GM19043 (cell line): ENCODE data around the gene F7.
"Not testable (repeated sequence)": the region's sequence is repeated elsewhere in the genome, so short reads cannot be mapped to it uniquely, and the experiment has no call there.

Experiments used
- ATAC-seq: cut with Tn5 transposase; IDR thresholded peaks from one replicate; pipeline ENCODE4 v1.9.1; 2021; ENCODE audit warnings: low read depth; ENCODE audit not compliant: unreplicated experiment

Gene F7

DNA sequence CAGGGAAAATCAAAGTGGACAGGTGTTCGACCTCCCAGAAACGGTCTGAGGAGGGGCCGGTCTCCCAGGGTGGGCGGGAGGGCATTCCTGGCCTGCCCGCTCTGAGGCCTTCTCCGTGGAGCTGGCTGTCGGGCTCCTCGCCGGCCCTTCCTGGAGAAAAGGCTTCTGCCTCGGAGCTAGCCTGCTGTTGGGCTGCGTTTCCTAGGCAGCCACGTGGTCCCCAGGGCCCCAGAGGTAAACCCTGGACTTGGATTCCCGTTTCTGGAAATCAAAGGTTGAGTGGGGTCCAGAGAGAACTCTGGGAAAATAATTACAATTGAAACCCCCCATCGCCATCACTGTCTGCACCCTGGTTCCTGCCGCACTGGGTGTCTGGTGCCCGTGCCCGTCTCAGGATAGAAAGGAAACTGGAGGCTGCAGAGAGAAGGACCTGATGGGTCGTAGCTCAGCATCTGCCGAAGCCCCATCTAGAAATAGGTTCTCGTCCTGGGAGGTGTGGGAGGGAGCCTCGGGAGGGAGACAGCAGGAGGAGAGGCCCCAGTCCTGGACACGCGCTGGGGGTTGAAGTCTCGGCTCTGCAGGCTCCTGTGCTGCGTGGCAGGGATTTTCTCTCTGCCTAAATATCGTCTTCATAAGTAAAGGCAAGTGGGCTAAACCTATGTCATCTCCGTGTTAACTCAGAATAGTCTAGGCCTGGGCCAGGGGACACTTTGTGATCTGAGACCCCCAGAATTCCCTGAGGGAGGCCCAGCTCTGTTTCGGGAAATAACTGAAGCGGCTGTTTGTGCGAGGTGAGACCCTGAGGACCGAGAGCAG is 45.2 kb downstream of the F7 start:
- no peak for ATAC-seq

DNA sequence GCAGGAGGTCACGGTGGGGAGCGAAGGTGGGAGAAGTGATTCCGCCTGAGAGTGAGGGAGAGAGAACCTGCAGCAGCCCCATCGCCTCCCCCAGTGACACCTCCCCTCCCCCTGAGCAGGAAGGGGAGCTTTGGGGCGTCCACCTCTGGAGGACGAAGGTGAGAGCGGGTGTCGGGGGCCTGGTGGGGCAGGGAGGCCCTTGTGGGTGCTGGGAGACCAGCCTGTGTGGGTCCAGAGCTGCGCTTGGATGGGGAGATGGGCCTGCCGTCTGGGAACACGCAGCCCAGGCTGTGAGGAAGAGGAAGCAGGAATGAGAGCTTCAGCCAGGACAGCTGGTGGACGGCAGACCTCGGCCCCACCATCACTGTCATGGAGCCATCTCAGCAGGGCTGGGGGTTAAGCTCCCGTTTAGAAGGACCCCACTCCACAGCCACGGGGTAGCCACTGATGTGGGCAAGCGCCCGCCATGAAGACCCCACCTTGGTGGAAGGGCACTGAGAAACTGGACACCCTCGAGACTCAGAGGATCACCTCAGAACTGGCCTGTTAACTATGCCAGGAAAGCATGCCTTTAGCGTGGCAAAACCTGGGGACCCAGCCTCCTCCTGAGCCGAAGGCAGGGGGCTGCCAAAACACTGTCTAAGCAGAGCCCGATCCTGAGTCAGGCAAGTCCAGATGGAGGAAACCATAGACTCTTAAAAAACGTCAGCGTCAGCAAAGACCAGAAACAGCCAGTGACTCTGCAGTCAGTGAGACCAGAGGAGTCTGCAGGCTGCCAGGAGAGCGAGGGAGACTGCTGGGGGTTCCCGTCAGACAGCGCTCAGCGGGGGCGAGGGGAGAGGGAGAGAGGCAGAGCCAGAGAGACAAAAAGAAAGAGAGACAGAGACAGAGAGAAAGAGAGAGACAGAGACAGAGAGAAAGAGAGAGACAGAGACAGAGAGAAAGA is 46.4 kb downstream of the F7 start:
- ATAC-seq: no peak

DNA sequence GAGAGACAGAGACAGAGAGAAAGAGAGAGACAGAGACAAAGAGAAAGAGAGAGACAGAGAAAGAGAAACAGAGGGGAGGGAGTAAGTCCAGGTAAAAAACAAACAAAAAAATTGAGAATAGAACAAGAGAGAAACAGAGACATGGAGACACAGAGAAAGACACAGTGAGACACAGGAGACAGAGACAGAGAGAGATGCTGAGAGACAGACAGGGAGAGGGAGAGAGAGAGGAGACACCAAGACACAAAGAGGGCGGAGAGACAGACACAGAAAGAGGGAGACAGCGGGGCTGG is 47.0 kb downstream of the F7 start:
- no peak for ATAC-seq

DNA sequence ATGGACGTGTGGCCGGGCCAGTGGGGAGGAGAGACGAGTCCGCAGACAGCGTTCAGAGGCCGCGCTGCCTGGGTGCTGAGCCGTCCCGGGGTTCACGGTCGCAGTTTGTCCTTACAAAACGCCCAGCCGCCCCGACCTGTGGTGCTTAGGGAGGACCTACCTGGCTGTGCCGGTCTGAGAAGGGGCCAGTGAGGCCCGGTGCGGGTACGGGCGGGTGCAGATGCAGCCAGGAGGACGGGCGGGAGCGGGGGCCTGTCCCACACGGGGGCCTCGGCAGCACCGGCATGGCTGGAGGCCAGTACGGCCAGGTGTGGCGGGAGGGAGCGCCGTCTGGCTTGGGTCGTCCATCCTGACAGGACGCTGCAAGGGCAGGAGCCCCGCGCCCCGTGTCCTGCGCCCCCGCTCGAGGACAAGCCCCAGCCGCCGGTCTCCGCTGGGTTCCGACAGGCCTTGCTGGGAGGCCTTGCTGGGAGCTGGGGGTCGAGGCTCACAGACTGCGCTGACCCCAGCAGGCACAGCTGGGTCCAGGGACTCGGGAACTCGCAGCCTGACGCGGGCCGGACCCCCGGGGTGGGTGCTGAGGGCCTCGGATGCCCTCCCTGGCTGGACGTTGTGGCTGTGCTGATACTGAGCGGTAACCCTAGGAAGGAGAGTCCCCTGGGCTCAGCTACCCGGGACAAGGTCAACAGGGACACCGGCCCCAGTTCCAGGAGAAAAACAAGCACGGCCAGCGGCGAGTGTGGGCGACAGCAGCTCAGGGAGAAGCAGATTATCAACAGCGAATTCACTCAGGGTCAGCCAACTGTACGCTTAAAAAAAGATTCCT is 47.6 kb downstream of the F7 start:
- no peak for ATAC-seq

DNA sequence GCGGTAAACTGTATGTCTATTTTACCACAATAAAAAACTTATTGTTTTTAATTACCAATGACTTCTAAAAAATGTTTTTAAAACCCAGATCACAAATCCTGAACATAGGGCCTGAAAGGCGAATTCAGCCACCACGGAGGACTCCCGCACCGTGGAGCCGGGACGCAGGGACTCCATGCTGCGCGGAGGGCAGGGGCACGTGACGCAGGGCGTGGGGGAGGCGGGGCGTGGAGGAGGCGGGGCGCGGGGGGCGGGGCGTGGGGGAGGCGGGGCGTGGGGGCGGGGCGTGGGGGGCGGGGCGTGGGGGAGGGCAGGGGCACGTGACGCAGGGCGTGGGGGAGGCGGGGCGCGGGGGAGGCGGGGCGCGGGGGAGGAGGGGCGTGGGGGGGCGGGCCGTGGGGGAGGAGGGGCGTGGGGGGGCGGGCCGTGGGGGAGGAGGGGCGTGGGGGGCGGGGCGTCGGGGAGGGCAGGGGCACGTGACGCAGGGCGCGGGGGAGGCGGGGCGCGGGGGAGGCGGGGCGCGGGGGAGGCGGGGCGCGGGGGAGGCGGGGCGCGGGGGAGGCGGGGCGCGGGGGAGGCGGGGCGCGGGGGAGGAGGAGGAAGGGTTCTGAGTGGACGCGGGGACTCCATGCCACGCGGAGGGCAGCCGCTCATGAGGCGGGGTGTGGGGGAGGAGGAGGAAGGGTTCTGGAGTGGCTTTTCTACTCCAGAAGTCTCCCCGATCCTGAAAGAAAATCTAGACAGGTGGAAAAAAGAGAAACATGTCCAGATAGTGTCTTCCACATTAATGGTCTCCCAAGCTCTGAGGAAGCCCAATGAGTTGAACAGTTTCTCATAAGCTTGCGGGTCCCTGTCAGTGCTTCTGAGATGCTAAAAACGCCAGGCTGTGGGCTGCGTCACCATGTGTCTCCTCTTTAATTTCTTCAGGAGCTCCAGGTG is 48.5 kb downstream of the F7 start:
- no peak for ATAC-seq

DNA sequence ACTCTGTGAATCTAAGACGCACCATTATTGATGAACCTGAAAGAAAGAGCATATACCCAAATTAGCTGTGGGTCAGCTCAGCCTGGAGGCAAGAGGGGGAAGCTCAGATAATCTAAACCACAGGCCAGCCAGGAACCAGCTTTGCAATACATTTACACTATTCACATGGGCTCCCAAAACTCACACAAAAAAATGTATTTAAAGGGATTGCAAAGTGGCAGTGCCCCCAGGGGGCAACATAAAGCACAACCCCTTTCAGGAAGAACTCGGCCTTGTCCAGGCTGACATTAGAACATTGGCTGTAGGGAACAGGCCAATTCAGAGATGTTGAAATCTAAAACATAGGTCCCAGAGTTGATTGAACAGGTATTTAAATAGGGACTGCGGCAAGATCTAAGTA is 49.6 kb downstream of the F7 start:
- ATAC-seq: no peak

DNA sequence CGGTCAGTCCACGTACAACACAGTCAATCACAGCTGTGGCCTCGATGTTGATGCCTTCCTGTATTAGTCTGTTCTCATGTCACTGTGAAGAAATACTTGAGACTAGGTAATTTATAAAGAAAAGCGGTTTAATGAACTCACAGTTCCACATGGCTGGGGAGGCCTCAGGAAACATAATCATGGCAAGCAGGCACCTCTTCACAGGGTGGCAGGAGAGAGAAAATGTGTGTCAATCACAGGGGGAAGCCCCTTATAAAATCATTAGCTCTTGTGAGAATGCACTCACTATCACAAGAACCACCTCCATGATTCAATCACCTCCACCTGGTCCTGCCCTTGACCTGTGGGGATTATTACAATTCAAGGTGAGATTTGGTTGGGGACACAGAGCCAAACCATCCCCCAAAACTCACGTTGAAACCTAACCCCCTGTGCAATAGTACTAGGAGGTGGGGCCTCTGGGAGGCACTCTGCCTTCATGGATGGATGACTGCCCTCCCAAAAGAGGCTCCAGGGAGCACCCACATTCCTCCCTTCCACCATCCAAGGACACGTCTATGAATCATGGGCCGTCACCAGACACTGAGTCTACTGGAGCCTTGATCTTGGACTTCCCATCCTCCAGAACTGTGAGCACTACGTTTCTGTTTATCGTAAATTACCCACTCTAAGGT is 50.5 kb downstream of the F7 start:
- no peak for ATAC-seq

DNA sequence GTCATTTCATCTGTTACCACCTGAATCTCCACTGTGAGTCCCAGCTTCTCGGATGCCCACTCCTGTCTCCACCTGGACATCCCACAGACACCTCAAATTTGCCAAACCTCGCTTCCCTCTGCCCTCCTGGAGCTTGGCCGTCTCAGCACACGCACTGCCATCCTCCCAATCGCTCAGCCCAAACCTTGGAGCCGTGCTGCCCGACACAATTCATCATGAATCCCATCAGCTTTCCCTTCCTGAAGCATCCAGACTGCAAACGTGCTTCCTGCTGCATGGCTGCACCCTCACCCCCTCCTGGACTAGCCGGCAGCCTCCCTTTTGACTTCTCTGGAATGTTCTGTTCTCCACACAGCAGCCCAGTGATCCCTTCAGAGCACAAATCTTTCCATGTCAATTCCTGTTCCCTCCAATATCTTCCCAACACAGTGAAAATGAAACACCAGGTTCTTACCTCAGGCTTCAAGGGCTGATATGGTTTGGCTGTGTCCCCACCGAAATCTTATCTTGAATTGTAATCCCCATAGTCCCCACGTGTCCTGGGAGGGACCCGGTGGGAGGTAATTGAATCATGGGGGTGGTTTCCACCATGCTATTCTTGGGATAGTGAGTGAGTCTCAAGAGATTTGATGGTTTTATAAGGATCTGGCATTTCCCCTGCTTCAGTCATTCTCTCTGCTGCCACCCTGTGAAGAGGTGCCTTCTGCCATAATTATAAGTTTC is 51.8 kb downstream of the F7 start:
- no peak for ATAC-seq

DNA sequence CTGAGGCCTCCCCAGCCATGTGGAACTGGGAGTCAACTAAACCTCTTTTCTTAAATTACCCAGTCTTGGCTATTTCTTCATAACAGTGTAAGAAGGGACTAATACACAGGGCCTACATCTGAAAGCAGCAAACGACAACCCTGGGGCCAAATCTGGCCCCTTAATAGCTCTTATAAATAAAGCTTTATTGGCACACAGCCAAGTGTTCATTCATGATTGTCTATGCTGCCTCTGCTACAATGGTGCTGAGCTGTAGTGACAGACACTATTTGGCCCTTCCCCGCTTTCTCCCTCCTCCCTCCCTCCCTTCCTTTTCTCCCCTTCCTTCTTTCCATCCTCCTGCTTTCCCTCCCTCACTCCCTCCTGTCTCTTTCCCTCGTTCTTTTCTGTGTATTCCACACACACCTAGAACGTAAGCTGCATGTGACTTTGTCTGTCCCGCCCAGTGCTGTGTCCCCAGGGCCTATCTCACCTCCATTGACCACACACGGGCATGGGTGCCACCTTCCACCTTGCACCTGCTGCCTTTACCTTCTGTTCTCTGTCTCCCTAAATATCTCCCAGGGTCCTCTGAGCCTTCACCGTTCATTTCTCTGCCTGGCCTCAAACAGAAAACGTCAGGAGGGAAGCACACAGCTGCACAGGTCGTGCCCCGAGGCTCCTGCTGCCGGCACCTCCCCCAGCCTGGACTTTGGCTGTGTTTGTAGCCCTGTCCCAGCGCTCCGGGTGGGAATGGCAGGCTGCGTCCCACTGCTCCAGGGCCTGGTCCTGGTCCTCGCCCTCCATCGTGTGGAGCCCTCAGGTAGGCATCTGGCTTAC is 52.5 kb downstream of the F7 start, which contains the start of gene PROZ:
PROZ (plus strand) TSS at position 720 of the 819 bp plus-strand sequence; CDS start at position 733, 13 bp downstream.
- ATAC-seq: no peak

DNA sequence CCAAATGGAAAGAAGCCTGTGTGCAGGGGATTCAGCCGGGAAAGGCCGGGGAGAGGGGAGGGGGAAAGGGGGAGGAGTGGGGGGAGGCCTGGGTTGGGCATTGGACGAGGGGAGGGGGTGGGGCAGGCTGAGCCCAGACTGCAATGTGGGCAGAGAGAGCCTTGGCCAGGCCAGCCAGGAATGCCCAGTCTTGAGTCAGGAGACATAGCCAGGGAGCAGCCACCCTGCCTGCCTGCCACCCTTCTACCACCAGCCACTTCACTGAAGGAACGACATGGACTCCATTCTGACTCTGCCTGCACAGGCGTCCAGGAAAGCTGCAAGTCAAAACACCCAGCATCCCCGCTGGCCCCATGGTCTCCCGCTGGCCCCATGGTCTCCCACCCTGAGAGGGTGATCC is 53.4 kb downstream of the F7 start:
- ATAC-seq: no peak

DNA sequence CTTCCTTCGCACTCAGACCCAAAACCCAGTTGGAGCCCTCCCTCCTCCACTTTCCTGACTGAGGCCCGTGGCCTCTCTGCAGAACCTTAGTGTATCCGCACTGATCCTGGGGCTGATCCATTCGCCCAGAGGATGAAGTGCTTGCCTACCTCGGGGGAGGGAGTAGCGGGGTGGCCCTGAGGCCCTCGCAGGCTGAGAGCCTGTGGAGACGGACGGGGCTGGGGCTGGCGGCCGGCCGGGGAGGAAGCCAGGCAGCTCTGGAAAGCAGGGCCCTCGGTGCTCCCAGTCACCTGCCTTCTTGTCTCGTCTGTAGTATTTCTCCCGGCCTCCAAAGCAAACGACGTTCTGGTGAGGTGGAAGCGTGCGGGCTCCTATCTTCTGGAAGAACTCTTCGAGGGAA is 54.1 kb downstream of the F7 start:
- no peak for ATAC-seq

DNA sequence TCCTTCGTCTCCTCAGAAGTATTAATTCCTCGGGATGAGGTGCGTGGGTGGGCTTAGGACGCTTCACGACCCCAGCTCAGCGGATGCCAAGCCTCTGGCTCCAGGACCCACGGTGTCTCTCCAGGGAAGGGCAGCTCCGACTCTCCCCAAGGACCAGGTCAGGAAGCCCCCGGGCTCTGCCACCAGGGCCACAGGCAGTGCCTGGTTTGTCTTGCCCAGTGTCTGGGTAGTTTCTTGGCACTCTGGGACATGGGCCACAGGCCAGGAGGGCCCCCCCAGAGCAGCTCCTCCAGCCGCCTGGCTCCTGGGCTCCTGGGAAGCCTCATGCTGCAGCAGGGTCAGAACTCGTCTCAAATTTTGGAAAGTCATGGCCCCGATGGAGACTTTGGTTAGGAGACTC is 55.4 kb downstream of the F7 start:
- no peak for ATAC-seq

DNA sequence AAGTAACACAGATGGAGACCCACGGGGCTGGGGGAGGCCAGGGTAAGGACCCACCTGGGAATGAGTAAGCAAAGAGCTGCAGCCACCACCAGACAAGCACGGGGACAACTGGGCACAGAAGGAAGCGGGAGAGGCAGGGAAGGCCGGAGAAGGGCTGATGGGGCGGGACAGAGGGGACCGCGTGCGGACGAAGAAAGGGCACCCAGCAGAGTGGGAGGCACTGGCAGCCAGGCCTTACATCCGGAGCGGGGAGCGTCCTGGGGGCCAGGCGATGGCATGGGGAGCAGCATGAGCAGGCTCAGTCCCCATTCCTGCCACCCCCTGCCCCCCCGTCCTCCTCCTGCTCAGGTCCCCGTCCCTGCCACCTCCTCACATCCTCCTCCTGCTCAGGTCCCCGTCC is 55.8 kb downstream of the F7 start:
- ATAC-seq: no peak

DNA sequence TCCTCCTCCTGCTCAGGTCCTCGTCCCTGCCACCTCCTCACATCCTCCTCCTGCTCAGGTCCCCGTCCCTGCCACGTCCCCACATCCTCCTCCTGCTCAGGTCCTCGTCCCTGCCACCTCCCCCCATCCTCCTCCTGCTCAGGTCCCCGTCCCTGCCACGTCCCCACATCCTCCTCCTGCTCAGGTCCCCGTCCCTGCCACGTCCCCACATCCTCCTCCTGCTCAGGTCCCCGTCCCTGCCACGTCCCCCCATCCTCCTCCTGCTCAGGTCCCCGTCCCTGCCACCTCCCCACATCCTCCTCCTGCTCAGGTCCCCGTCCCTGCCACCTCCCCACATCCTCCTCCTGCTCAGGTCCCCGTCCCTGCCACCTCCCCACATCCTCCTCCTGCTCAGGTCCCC is 56.4 kb downstream of the F7 start:
- not testable (repeated sequence) for ATAC-seq

DNA sequence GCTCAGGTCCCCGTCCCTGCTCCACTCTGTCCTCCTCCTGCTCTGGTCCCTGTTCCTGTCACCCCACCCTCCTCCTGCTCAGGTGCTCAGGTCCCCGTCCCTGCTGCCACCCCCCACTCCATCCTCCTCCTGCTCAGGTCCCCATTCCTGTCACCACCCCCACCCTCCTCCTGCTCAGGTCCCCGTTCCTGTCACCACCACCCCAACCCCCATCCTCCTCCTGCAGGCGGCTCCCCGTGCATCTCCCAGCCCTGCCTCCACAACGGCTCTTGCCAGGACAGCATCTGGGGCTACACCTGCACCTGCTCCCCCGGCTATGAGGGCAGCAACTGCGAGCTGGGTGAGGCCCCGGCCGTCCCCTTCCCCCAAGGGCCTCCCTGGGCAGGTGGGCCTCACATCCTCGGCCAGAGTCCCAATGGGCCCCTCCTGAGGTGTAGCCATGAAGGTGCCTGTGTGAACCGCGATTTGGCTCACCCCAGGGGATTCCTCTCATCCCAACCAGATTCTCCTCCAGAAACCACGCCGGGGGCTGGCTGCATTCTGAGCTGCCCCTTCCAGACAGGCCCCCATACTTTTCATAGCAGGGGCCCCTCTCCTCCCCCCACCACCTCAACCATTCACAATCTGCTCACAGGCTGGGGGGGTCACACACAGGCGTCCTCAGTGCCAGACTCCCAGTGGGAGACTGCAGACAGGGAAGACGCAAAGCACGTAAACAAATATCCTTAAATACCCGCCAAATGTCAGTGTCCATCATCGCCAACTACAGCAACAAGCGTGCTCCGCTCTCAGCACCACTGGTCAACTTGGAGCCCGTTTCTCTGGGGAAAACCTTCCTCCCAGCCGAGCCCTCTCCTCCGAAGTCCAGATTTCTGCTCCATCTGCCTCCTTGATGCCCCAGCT is 57.4 kb downstream of the F7 start:
- ATAC-seq: no peak

DNA sequence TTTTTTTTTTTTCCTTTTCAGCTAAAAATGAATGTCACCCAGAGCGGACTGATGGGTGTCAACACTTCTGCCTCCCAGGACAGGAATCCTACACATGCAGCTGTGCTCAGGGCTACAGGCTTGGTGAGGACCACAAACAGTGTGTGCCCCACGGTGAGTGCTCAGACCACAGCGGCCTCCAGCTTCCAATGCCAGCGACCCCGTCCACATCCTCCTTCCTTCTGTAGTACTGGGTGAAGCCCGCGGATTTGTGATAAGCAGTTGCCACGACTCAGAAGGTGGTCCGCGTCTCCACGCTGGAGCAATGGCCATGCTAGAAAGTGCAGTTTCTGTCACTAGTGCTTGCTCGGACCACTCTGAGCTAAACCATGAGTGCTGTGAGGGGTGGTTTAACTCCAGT is 58.9 kb downstream of the F7 start:
- ATAC-seq: no peak

DNA sequence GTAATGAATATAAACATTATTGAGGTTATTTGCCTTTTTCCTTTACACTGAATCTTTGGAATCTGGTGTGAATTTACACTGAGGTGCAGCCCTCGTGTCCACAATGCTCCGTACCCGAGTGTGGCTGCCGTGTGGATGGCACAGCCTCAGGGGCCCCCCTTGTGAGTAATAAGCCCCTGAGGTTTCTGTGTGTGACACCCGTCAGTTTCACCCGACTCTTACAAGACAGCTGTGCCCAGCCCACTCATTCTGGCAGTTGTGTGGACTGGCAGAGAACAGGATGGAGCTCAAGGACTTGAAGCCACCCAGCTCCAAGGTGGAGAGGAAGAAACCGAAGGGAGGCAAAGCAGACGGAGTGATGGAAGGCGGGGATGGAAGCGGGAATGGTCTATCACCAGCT is 60.7 kb downstream of the F7 start:
- no peak for ATAC-seq
